OCI-LY7 (cell line): Measurements from ENCODE around the gene SERAC1. TPM values are rescaled to one million over a fixed set of nuclear protein-coding genes. Genes with fewer than 3 reads are reported as not detected.

Experiments
- BruUV-seq: library from RNA; stranded (reverse); fragments of 400-500 nt; replicated peaks from 2 replicates; lab custom pipeline; 2021; lab: Mats Ljungman, UMichigan
- CTCF ChIA-PET: fragments of 300-600 bp; sonication (Branson Sonifier 250); formaldehyde crosslinking; loops from one replicate; lab custom pipeline; 2022; ENCODE audit warnings: antibody characterized with exemption; ENCODE audit not compliant: unreplicated experiment; lab: Charles Lee
- POLR2A ChIA-PET: fragments of 300-600 bp; sonication (Branson Sonifier 250); formaldehyde crosslinking; loops from one replicate; lab custom pipeline; 2022; ENCODE audit warnings: antibody characterized with exemption; lab: Charles Lee
- DNase-seq: peaks from one replicate; pipeline ENCODE4 v3.0.0-alpha.2; 2015; ENCODE audit warnings: low spot score
- H2AFZ ChIP-seq: fragments of 200-600 bp; sonication (generic), shearing (Covaris generic); 2 replicates; pipeline ENCODE4 v1.6.1; 2014; ENCODE audit warnings: mild to moderate bottlenecking, antibody characterized with exemption, low read length, moderate library complexity
- H3K27ac ChIP-seq: fragments of 200-600 bp; sonication (generic); 2 replicates; pipeline ENCODE4 v1.5.1; 2014; ENCODE audit warnings: mixed run types, low read depth, mild to moderate bottlenecking, moderate library complexity, low read length, inconsistent platforms; ENCODE audit not compliant: poor library complexity, severe bottlenecking
- H3K36me3 ChIP-seq: fragments of 200-600 bp; sonication (generic); 2 replicates; pipeline ENCODE4 v1.6.1; 2014; ENCODE audit warnings: mild to moderate bottlenecking, antibody characterized with exemption, low read length, moderate library complexity, mixed read lengths; ENCODE audit not compliant: insufficient read depth
- H3K4me1 ChIP-seq: fragments of 200-600 bp; sonication (generic); 2 replicates; pipeline ENCODE4 v1.5.1; 2014; ENCODE audit warnings: mild to moderate bottlenecking, low read length; ENCODE audit not compliant: insufficient read depth, poor library complexity, severe bottlenecking
- H3K4me2 ChIP-seq: fragments of 200-600 bp; sonication (generic); 2 replicates; pipeline ENCODE4 v1.6.1; 2014; ENCODE audit warnings: mild to moderate bottlenecking, low read length
- H3K4me3 ChIP-seq: fragments of 200-600 bp; sonication (generic); 2 replicates; pipeline ENCODE4 v1.5.1; 2014; ENCODE audit warnings: mild to moderate bottlenecking, low read depth, low read length; ENCODE audit not compliant: poor library complexity, severe bottlenecking
- H3K79me2 ChIP-seq: fragments of 200-600 bp; sonication (generic); 2 replicates; pipeline ENCODE4 v1.6.1; 2016; ENCODE audit warnings: low read depth, mild to moderate bottlenecking, low read length, moderate library complexity, mixed read lengths; ENCODE audit not compliant: insufficient read depth
- H3K9me2 ChIP-seq: fragments of 200-600 bp; sonication (generic); 2 replicates; pipeline ENCODE4 v1.6.1; 2016; ENCODE audit warnings: mild to moderate bottlenecking, low read length, mixed read lengths; ENCODE audit not compliant: insufficient read depth
- H3K9me3 ChIP-seq: fragments of 200-600 bp; sonication (generic); 2 replicates; pipeline ENCODE4 v1.6.1; 2014; ENCODE audit warnings: mild to moderate bottlenecking, mixed run types, low read length, mixed read lengths
- H4K20me1 ChIP-seq: fragments of 200-600 bp; sonication (generic); 2 replicates; pipeline ENCODE4 v1.6.1; 2014; ENCODE audit warnings: mild to moderate bottlenecking, antibody characterized with exemption, low read length, moderate library complexity, mixed read lengths; ENCODE audit not compliant: insufficient read depth
- EZH2phosphoT487 ChIP-seq: fragments of 200-600 bp; sonication (generic); IDR thresholded peaks from 2 replicates; pipeline ENCODE4 v1.6.1; 2018; ENCODE audit warnings: low read depth, borderline replicate concordance, mild to moderate bottlenecking, mixed run types, antibody characterized with exemption, low read length, moderate library complexity, mixed read lengths
- intact Hi-C: fragments of 100-400 bp; cut with micrococcal nuclease; formaldehyde crosslinking; loops from one replicate; pipeline ENCODE4 v1.10.0; 2022; ENCODE audit not compliant: unreplicated experiment
- total RNA-seq, 2 experiments: library from RNA; depleted of rRNA in 1 of 2; stranded (reverse); fragments of >200 nt in 1 of 2; shearing (Covaris generic) in 1 of 2; gene quantifications; 2 replicates each; pipeline ENCODE4 v1.2.3, GENCODE V29; 2014 to 2022
- TF ChIP-seq, protein P1 (sequence below): fragments of 200-600 bp; sonication (generic); conservative IDR thresholded peaks from 2 replicates; pipeline ENCODE4 v1.5.1; 2014; ENCODE audit warnings: mild to moderate bottlenecking, antibody characterized with exemption, low read length, moderate library complexity, mixed read lengths

The SERAC1 gene
- total RNA-seq, 2 experiments from 2014 or later, result 3.0 to 6.9 TPM

DNA sequence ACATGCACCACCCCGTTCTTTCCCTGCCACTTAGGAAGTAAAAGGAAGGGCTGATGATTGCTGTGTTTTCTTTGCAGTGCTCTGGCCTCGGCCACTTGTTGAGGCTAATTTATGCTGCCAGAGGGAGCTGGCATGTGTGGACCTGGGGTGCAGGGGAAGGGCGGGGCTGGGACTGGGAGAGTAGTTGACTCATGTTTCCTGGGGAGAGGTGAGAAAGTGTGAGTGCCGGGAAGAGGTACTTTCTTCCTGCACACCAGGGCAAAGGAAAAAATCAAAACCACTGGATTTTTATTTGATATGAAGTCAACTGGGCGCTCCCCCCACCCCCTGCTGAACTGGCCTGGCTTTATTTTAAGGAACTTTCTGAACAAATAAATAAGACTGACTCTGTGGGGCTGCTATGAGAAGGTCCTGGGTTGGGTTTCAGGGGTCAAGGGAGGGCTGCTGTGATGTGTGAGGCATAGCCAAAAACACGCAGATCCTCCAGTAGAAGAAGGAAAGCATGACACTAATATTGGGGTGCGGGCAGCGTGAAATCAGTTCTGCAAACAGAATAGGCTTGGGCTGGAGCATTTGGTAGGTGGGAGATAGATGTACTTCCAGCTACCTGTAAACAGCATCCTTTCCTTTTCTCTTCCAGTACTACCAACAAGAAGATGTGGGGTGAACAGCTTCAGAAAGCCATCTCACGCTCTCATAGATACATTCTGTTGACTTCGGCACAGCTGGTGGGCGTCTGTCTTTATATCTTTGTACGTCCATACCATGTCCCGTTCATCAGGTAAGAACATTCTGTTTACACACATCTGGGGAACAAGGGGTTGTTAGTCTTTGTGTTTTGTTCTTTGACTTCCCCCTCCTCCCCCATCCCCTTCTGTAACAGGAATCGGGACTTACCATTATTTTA is 98.9 kb downstream of the SERAC1 start:
- no peak for DNase-seq
- Histone ChIP-seq H3K9me2 (no peaks in the 10 kb centered on the region), H3K4me1 (no peaks in the 10 kb centered on the region), H3K9me3 (no peaks in the 10 kb centered on the region), H3K4me3 (no peak overlapping the region), H3K36me3 (no peaks in the 10 kb centered on the region), H2AFZ (no peak overlapping the region), H3K79me2 (no peaks in the 10 kb centered on the region), H4K20me1 (no peaks in the 10 kb centered on the region), H3K4me2 (no peak overlapping the region), H3K27ac (no peak overlapping the region)
- POLR2A ChIA-PET, result no interaction called here
- CTCF ChIA-PET, result no interaction called here
- TF ChIP-seq, protein P1, sequence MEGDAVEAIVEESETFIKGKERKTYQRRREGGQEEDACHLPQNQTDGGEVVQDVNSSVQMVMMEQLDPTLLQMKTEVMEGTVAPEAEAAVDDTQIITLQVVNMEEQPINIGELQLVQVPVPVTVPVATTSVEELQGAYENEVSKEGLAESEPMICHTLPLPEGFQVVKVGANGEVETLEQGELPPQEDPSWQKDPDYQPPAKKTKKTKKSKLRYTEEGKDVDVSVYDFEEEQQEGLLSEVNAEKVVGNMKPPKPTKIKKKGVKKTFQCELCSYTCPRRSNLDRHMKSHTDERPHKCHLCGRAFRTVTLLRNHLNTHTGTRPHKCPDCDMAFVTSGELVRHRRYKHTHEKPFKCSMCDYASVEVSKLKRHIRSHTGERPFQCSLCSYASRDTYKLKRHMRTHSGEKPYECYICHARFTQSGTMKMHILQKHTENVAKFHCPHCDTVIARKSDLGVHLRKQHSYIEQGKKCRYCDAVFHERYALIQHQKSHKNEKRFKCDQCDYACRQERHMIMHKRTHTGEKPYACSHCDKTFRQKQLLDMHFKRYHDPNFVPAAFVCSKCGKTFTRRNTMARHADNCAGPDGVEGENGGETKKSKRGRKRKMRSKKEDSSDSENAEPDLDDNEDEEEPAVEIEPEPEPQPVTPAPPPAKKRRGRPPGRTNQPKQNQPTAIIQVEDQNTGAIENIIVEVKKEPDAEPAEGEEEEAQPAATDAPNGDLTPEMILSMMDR, result no peak
- TF ChIP-seq EZH2phosphoT487, result no peak
- intact Hi-C loops, result no loop called here
- no TSS peak for BruUV-seq

DNA sequence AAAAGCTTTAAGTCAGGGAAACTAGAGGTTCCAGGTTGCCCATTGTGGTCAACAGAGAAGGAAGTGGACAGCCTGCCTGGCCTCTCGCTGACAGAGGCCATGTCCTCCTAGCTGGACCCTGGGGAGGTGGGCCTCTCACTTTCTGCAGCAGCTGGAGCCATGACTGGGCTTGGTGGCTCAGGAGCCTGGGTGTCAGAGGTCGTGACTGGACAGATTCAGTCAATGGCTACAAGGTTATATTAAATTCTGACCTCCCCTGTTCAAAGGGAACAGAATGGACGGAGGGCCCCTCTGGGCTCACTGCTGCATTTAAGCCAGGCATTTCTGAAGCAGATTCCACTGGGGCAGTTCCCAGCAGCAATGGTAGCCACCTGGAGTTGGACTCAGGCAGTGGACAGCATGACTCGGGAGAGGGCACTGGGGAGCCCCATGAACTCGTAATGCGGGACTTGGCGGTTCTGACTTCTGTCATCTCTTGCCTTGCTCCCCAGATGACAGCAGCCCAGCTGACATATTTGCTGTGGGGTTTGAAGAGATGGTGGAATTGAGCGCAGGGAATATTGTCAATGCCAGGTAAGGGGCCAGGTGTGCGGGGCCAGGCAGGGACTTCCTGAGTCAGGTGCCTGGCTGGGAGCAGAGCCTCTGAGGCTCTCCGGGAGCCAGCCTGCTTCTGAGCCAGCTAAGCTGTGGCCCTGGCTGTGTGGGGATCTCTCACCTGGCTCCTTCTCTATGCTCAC is 99.7 kb downstream of the SERAC1 start:
- H3K4me2 ChIP-seq, result no peak overlapping the region
- H3K27ac ChIP-seq, result no peak overlapping the region
- no TSS peak for BruUV-seq
- H2AFZ ChIP-seq, result no peak overlapping the region
- H3K36me3 ChIP-seq, result no peaks in the 10 kb centered on the region
- DNase-seq, result no peak
- no peak overlapping the region for H3K4me3 ChIP-seq
- H3K9me3 ChIP-seq, result no peaks in the 10 kb centered on the region
- no peaks in the 10 kb centered on the region for H3K4me1 ChIP-seq
- intact Hi-C loops, result no loop called here
- no peaks in the 10 kb centered on the region for H3K79me2 ChIP-seq
- no peaks in the 10 kb centered on the region for H3K9me2 ChIP-seq
- ChIA-PET CTCF (no interaction called here), POLR2A (interaction anchor here (0.6 kb wide), 1 partner anchor 1057 kb away, joined by 3 read pairs; no protein-coding TSS in a partner anchor)
- no peaks in the 10 kb centered on the region for H4K20me1 ChIP-seq
- no peak for TF ChIP-seq EZH2phosphoT487
- TF ChIP-seq, protein P1, result no peak
